PFSK-1 (cell line): ENCODE measurements around the gene IL18R1.

Source experiments
- FOXP2 ChIP-seq: optimal IDR thresholded peaks from 2 replicates; pipeline ENCODE3; 2011; ENCODE audit warnings: borderline replicate concordance, control low read depth, inconsistent platforms; ENCODE audit not compliant: insufficient read depth; ENCODE audit errors: extremely low read length, extremely low read depth
- POLR2AphosphoS5 ChIP-seq: IDR thresholded peaks from 2 replicates; pipeline ENCODE4 v1.6.1; 2012; ENCODE audit warnings: low read depth, mild to moderate bottlenecking, control low read depth, low read length, moderate library complexity
- SIN3A ChIP-seq: IDR thresholded peaks from 2 replicates; pipeline ENCODE4 v1.6.1; 2012; ENCODE audit warnings: mild to moderate bottlenecking, low read length, moderate library complexity, borderline replicate concordance; ENCODE audit not compliant: insufficient read depth
- TAF1 ChIP-seq: IDR thresholded peaks from 2 replicates; pipeline ENCODE4 v1.6.1; 2012; ENCODE audit warnings: low read length, control low read depth, borderline replicate concordance; ENCODE audit not compliant: insufficient read depth
- TF ChIP-seq, protein P1 (sequence below), 2 experiments: IDR thresholded peaks; 2 replicates each; pipeline versions ENCODE4 v1.6.1 to v1.8.0; 2011 to 2012; ENCODE audit warnings: low read depth in 2 of 2, low read length in 2 of 2, control low read depth in 1 of 2, inconsistent platforms in 1 of 2, mild to moderate bottlenecking in 1 of 2, moderate library complexity in 1 of 2; ENCODE audit not compliant: insufficient read depth in 1 of 2

Gene IL18R1

DNA sequence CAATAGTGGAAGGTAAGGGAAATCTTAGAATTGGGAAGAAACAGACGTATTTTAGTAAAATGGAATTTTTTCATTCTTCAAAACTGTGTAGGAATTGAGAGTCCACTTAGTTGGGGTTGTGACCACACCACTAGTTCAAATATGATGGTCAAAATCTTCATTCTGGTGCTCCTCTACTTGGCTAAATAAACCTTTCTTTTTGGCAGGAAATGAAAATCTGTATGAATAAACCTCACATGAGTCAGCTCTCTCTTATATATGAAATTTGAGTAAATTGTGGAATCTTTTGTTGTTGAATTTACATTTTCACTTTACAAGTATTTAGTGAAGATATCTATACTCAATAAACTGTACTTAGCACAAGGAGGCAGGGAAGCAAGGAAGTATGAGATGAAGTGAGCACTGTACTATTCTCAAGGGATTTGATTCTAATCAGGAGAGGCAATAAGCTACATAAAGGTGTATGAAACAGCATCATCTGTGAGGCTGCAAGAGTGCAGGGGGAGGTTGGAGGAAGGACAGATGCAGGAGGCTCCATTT lies 20.5 kb downstream of the IL18R1 start:
- TF ChIP-seq SIN3A (no peak), TAF1 (no peak), POLR2AphosphoS5 (no peak), FOXP2 (no peak)
- TF ChIP-seq, protein P1, sequence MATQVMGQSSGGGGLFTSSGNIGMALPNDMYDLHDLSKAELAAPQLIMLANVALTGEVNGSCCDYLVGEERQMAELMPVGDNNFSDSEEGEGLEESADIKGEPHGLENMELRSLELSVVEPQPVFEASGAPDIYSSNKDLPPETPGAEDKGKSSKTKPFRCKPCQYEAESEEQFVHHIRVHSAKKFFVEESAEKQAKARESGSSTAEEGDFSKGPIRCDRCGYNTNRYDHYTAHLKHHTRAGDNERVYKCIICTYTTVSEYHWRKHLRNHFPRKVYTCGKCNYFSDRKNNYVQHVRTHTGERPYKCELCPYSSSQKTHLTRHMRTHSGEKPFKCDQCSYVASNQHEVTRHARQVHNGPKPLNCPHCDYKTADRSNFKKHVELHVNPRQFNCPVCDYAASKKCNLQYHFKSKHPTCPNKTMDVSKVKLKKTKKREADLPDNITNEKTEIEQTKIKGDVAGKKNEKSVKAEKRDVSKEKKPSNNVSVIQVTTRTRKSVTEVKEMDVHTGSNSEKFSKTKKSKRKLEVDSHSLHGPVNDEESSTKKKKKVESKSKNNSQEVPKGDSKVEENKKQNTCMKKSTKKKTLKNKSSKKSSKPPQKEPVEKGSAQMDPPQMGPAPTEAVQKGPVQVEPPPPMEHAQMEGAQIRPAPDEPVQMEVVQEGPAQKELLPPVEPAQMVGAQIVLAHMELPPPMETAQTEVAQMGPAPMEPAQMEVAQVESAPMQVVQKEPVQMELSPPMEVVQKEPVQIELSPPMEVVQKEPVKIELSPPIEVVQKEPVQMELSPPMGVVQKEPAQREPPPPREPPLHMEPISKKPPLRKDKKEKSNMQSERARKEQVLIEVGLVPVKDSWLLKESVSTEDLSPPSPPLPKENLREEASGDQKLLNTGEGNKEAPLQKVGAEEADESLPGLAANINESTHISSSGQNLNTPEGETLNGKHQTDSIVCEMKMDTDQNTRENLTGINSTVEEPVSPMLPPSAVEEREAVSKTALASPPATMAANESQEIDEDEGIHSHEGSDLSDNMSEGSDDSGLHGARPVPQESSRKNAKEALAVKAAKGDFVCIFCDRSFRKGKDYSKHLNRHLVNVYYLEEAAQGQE (IDR thresholded peaks at IDR 0.05; ENCODE audit: insufficient read depth in 1 of 2, low read depth in 2 of 2, low read length in 2 of 2) = no peak

- TF ChIP-seq, protein P1 (IDR thresholded peaks at IDR 0.05; ENCODE audit: insufficient read depth in 1 of 2, low read depth in 2 of 2, low read length in 2 of 2) = no peak
- TF ChIP-seq SIN3A = no peak
These were observed 28.1 kb downstream of the IL18R1 start for GRCh38 chr2:102383722-102384121.

DNA sequence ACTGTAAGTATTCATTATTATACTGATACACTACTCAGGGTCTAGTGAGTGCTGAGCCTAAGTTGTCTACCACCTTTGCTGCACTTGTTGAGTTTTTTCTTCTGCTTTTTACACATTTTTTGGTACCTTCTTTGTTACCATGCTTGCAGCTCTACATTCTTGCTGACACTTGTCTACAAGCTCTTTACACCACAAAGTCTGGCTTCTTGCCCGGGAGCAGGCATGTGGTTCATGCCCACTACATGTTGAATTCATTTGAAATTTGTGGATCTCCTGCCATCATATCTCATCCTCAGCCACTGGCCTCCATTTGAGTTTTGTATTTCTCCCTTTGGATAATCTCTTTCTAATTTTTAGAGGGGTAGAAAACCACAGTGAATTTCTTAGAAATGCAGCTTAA lies 29.9 kb downstream of the IL18R1 start:
- TF ChIP-seq, protein P1 (IDR thresholded peaks at IDR 0.05; ENCODE audit: insufficient read depth in 1 of 2, low read depth in 2 of 2, low read length in 2 of 2) = no peak

GRCh38 chr2:102386004-102386403 lies 30.4 kb downstream of the IL18R1 start:
- TF ChIP-seq POLR2AphosphoS5 = no peak
- TF ChIP-seq FOXP2 = no peak
- TF ChIP-seq, protein P1 (IDR thresholded peaks at IDR 0.05; ENCODE audit: insufficient read depth in 1 of 2, low read depth in 2 of 2, low read length in 2 of 2) = no peak
- no peak for TF ChIP-seq TAF1
- TF ChIP-seq SIN3A = no peak

DNA sequence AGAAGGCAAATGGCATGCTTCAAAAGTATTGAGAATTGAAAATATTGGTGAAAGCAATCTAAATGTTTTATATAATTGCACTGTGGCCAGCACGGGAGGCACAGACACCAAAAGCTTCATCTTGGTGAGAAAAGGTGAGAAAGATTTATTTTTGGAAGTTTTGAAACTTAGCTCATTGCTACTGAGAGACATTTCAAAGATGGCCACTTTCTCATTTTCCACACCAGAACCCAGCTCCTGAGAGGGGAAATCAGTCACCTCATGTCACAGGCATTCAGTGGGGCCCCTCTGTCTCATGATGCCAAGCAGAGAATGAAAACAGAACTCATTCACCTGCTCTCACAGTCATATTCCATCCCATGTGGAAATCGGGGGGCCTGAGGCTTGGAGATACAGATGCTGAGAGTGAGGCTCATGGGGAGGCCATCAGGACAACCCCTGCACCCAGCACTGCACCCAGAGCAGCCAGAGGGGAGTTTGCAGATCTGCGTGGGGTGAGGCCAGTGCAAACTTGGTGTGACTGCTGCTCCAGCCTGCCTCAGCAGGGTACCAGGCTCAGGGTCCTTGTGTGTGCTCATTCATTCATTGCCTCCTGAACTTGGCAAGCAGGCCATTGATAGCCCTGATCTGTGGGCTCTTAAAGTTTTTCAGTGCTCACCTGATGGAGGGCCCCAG lies 31.4 kb downstream of the IL18R1 start:
- TF ChIP-seq FOXP2 (no peak), POLR2AphosphoS5 (no peak), SIN3A (no peak), TAF1 (no peak)
- TF ChIP-seq, protein P1 (IDR thresholded peaks at IDR 0.05; ENCODE audit: insufficient read depth in 1 of 2, low read depth in 2 of 2, low read length in 2 of 2) = no peak
